Colon (tissue), 2 donors: ENCODE measurements around the gene CRADD.

Source experiments
- FAIRE-seq: peaks from 2 replicates; lab custom pipeline; 2012; peaks lifted over from hg19 to GRCh38; lab: Jason Lieb, UNC
- donor health status: control.
- donor health status: control.

Gene CRADD

GRCh38 chr12:93939641-93940325, 262.6 kb downstream of the CRADD start:
- no peak for FAIRE-seq

- FAIRE-seq: no peak
These were observed 266.6 kb downstream of the CRADD start for GRCh38 chr12:93943780-93944179.

GRCh38 chr12:93944201-93944600, 267.0 kb downstream of the CRADD start:
- FAIRE-seq: no peak
